MM.1S (cell line): ENCODE data around the gene PIGP.

Experiments
- EZH2 ChIP-seq: fragments of 300-600 bp; sonication (generic); optimal IDR thresholded peaks from 2 replicates; pipeline ENCODE3; 2017; ENCODE audit warnings: low read depth, mild to moderate bottlenecking, antibody characterized with exemption, low read length, mixed read lengths
- EZH2phosphoT487 ChIP-seq: fragments of 300-600 bp; sonication (generic); IDR thresholded peaks from 2 replicates; pipeline ENCODE4 v1.6.1; 2018; ENCODE audit warnings: antibody characterized with exemption, low read length
- TF ChIP-seq, protein P1 (sequence below): fragments of 300-600 bp; sonication (generic); IDR thresholded peaks from 2 replicates; pipeline ENCODE4 v1.5.1; 2016; ENCODE audit warnings: antibody characterized with exemption, low read length, mixed read lengths

- TF ChIP-seq, protein P1, sequence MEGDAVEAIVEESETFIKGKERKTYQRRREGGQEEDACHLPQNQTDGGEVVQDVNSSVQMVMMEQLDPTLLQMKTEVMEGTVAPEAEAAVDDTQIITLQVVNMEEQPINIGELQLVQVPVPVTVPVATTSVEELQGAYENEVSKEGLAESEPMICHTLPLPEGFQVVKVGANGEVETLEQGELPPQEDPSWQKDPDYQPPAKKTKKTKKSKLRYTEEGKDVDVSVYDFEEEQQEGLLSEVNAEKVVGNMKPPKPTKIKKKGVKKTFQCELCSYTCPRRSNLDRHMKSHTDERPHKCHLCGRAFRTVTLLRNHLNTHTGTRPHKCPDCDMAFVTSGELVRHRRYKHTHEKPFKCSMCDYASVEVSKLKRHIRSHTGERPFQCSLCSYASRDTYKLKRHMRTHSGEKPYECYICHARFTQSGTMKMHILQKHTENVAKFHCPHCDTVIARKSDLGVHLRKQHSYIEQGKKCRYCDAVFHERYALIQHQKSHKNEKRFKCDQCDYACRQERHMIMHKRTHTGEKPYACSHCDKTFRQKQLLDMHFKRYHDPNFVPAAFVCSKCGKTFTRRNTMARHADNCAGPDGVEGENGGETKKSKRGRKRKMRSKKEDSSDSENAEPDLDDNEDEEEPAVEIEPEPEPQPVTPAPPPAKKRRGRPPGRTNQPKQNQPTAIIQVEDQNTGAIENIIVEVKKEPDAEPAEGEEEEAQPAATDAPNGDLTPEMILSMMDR = no peak
- no peak for TF ChIP-seq EZH2phosphoT487
- no peak for TF ChIP-seq EZH2
Measured at GRCh38 chr21:37045556-37045955, 27.3 kb downstream of the PIGP start.
